ENCODE results near the gene HOMER3. TPM values are rescaled to one million over a fixed set of nuclear protein-coding genes. Genes with fewer than 3 reads are reported as not detected.

HOMER3 gene
- total RNA-seq, 1 donor from 2014 or later, result 28.2 TPM

DNA sequence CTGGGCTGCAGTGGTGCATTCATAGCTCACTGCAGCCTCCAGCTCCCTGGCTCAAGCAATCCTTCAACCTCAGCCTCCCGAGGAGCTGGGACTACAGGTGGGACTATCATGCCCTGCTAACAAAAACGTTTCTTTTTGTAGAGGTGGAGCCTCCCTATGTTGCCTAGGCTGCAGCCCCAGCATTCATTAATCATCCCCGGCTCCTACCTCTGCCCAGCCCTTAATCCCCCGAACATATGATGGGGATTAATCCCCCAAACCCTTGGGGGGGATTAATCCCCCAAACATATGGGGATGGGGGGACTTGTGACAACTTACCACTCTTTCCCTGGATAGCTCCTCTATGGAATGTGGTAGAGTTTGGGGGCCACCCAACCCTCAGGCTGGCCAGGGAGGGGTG lies 46.4 kb upstream of the HOMER3 start:
- no peak overlapping the region for H2AFZ ChIP-seq (replicated peaks)
- no peak overlapping the region for H3K4me3 ChIP-seq
- H4K20me1 ChIP-seq (ENCODE audit: low read depth), result no peaks in the 10 kb centered on the region
- Mint-ChIP-seq H3K9me3 (no peaks in the 10 kb centered on the region), H3K36me3 (peaks cover 3% of the 10 kb centered on the region), H3K27ac (peak overlapping the region; percentile 83), H3K27me3 (ENCODE audit: insufficient read depth, low read depth) (peaks cover 2% of the 10 kb centered on the region), H3K4me1 (peaks cover 20% of the 10 kb centered on the region), H3K4me3 (no peak overlapping the region)
- H3K36me3 ChIP-seq, result no peaks in the 10 kb centered on the region
- peaks cover 34% of the 10 kb centered on the region for H3F3A ChIP-seq (ENCODE audit: low read depth)
- DNase-seq (ENCODE audit: low spot score), result no peak
- H3K79me2 ChIP-seq (ENCODE audit: low read depth), result no peaks in the 10 kb centered on the region
- peaks cover 28% of the 10 kb centered on the region for H3K27me3 ChIP-seq
- no peak overlapping the region for H3K27ac ChIP-seq
- no peak overlapping the region for H3K9ac ChIP-seq
- H3K9me3 ChIP-seq (ENCODE audit: low read depth), result no peaks in the 10 kb centered on the region
- no peak overlapping the region for H3K4me2 ChIP-seq
- no peak for TF ChIP-seq EZH2phosphoT487 (IDR thresholded peaks at IDR 0.05)
- TF ChIP-seq, protein P1, sequence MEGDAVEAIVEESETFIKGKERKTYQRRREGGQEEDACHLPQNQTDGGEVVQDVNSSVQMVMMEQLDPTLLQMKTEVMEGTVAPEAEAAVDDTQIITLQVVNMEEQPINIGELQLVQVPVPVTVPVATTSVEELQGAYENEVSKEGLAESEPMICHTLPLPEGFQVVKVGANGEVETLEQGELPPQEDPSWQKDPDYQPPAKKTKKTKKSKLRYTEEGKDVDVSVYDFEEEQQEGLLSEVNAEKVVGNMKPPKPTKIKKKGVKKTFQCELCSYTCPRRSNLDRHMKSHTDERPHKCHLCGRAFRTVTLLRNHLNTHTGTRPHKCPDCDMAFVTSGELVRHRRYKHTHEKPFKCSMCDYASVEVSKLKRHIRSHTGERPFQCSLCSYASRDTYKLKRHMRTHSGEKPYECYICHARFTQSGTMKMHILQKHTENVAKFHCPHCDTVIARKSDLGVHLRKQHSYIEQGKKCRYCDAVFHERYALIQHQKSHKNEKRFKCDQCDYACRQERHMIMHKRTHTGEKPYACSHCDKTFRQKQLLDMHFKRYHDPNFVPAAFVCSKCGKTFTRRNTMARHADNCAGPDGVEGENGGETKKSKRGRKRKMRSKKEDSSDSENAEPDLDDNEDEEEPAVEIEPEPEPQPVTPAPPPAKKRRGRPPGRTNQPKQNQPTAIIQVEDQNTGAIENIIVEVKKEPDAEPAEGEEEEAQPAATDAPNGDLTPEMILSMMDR (IDR thresholded peaks at IDR 0.05), result no peak
- no peak for TF ChIP-seq EZH2 (IDR thresholded peaks at IDR 0.05)
- peaks cover 15% of the 10 kb centered on the region for H3K4me1 ChIP-seq

- H3K4me1 ChIP-seq, result peaks cover 15% of the 10 kb centered on the region
- H3K27ac Mint-ChIP-seq, result peak overlapping the region; percentile 96
- peaks cover 29% of the 10 kb centered on the region for H3F3A ChIP-seq (ENCODE audit: low read depth)
- H3K79me2 ChIP-seq (ENCODE audit: low read depth), result no peaks in the 10 kb centered on the region
- peak overlapping the region; percentile 56 for H3K4me3 Mint-ChIP-seq
- no peaks in the 10 kb centered on the region for H3K36me3 Mint-ChIP-seq
- no peaks in the 10 kb centered on the region for H3K9me3 ChIP-seq (ENCODE audit: low read depth)
- no peaks in the 10 kb centered on the region for H3K36me3 ChIP-seq
- no peaks in the 10 kb centered on the region for H3K9me3 Mint-ChIP-seq
- TF ChIP-seq EZH2 (IDR thresholded peaks at IDR 0.05) (no peak), EZH2phosphoT487 (IDR thresholded peaks at IDR 0.05) (no peak)
- TF ChIP-seq, protein P1 (IDR thresholded peaks at IDR 0.05), result no peak
- no peak overlapping the region for H2AFZ ChIP-seq (replicated peaks)
- peak; percentile 83 for DNase-seq (ENCODE audit: low spot score)
- H3K4me3 ChIP-seq, result no peak overlapping the region
- peaks cover 26% of the 10 kb centered on the region for H3K4me1 Mint-ChIP-seq
- H3K4me2 ChIP-seq, result peak overlapping the region; percentile 42
- H3K27ac ChIP-seq, result no peak overlapping the region
- H3K27me3 ChIP-seq, result peaks cover 41% of the 10 kb centered on the region
- peaks cover 4% of the 10 kb centered on the region for H3K27me3 Mint-ChIP-seq (ENCODE audit: insufficient read depth, low read depth)
- no peaks in the 10 kb centered on the region for H4K20me1 ChIP-seq (ENCODE audit: low read depth)
- no peak overlapping the region for H3K9ac ChIP-seq
These were observed 44.2 kb upstream of the HOMER3 start for GRCh38 chr19:18985257-18985656.

- no peaks in the 10 kb centered on the region for H3K9me3 Mint-ChIP-seq
- peaks cover 7% of the 10 kb centered on the region for H3K27me3 Mint-ChIP-seq (ENCODE audit: insufficient read depth, low read depth)
- Histone ChIP-seq H3K9me3 (ENCODE audit: low read depth) (no peaks in the 10 kb centered on the region), H3K27ac (no peak overlapping the region), H3K4me3 (no peak overlapping the region), H3K27me3 (peaks cover 41% of the 10 kb centered on the region), H3F3A (ENCODE audit: low read depth) (peaks cover 27% of the 10 kb centered on the region), H3K4me1 (peaks cover 15% of the 10 kb centered on the region), H3K79me2 (ENCODE audit: low read depth) (no peaks in the 10 kb centered on the region), H3K36me3 (no peaks in the 10 kb centered on the region), H3K4me2 (no peak overlapping the region), H3K9ac (no peak overlapping the region), H4K20me1 (ENCODE audit: low read depth) (no peaks in the 10 kb centered on the region), H2AFZ (replicated peaks) (no peak overlapping the region)
- H3K36me3 Mint-ChIP-seq, result no peaks in the 10 kb centered on the region
- H3K4me3 Mint-ChIP-seq, result no peak overlapping the region
- H3K4me1 Mint-ChIP-seq, result peaks cover 27% of the 10 kb centered on the region
- DNase-seq (ENCODE audit: low spot score), result no peak
- peak overlapping the region; percentile 33 for H3K27ac Mint-ChIP-seq
- TF ChIP-seq, protein P1 (IDR thresholded peaks at IDR 0.05), result no peak
These were observed 43.2 kb upstream of the HOMER3 start for GRCh38 chr19:18984251-18984650.
